Panc1 (cell line): ENCODE results near the gene FEV. TPM values are rescaled to one million over a fixed set of nuclear protein-coding genes. Genes with fewer than 3 reads are reported as not detected.

Experiments
- ATAC-seq: fragments of 200-7000 bp; cut with Tn5 transposase; 2 replicates; pipeline ENCODE4 v1.9.1; 2020; ENCODE audit warnings: mild to moderate bottlenecking, moderate library complexity
- BruUV-seq: library from RNA; stranded (reverse); fragments of 400-500 nt; replicated peaks from 2 replicates; lab custom pipeline; 2021; lab: Mats Ljungman, UMichigan
- CTCF ChIA-PET: fragments of 300-600 bp; sonication (Branson Sonifier 250); formaldehyde crosslinking; loops from one replicate; lab custom pipeline; 2022; ENCODE audit warnings: antibody characterized with exemption; lab: Charles Lee
- POLR2A ChIA-PET: fragments of 300-600 bp; sonication (Branson Sonifier 250); formaldehyde crosslinking; loops from one replicate; lab custom pipeline; 2022; ENCODE audit warnings: antibody characterized with exemption; lab: Charles Lee
- DNase-seq: peaks from one replicate; pipeline ENCODE4 v3.0.0-alpha.2; 2010; ENCODE audit warnings: low read depth, low spot score
- H3K27ac ChIP-seq: 2 replicates; pipeline ENCODE4 v1.5.1; 2011; ENCODE audit warnings: mild to moderate bottlenecking, low read length, inconsistent platforms
- H3K27me3 ChIP-seq: fragments of 200-500 bp; sonication (Bioruptor generic); 2 replicates; pipeline ENCODE4 v1.6.0; 2014; ENCODE audit warnings: low read length, inconsistent platforms; ENCODE audit not compliant: control insufficient read depth, insufficient read depth
- H3K36me3 ChIP-seq: fragments of 200-500 bp; sonication (Bioruptor generic); 2 replicates; pipeline ENCODE4 v1.5.1; 2014; ENCODE audit warnings: inconsistent platforms, mild to moderate bottlenecking, low read length, moderate library complexity; ENCODE audit not compliant: control insufficient read depth, insufficient read depth
- H3K4me1 ChIP-seq: 2 replicates; pipeline ENCODE4 v1.5.1; 2011; ENCODE audit warnings: inconsistent platforms, mild to moderate bottlenecking, low read length, moderate library complexity; ENCODE audit not compliant: control insufficient read depth, insufficient read depth
- H3K4me3 ChIP-seq, 2 experiments: 2 replicates each; pipeline ENCODE4 v1.5.1; 2011 to 2012; ENCODE audit warnings: low read depth in 2 of 2, low read length in 2 of 2, mild to moderate bottlenecking in 2 of 2, inconsistent platforms in 1 of 2, moderate library complexity in 1 of 2
- H3K9me3 ChIP-seq: fragments of 200-500 bp; sonication (Bioruptor generic); 2 replicates; pipeline ENCODE4 v1.5.1; 2014; ENCODE audit warnings: low read depth, mild to moderate bottlenecking, inconsistent platforms, low read length, moderate library complexity; ENCODE audit not compliant: control insufficient read depth, insufficient read depth
- POLR2AphosphoS5 ChIP-seq: IDR thresholded peaks from 2 replicates; pipeline ENCODE4 v1.6.1; 2012; ENCODE audit warnings: mild to moderate bottlenecking, low read depth, low read length, moderate library complexity
- SIN3A ChIP-seq: IDR thresholded peaks from 2 replicates; pipeline ENCODE4 v1.6.1; 2012; ENCODE audit warnings: low read depth, mild to moderate bottlenecking, low read length, moderate library complexity, borderline replicate concordance; ENCODE audit not compliant: insufficient read depth
- TCF7L2 ChIP-seq: IDR thresholded peaks from 2 replicates; pipeline ENCODE4 v1.6.1; 2011; ENCODE audit warnings: mild to moderate bottlenecking, low read depth, low read length, inconsistent platforms
- in situ Hi-C: cut with HindIII; loops from 2 replicates; pipeline ENCODE4 v1.10.0; 2016; ENCODE audit warnings: low sequenced_read_pairs, low pct_unique_long_range_greater_than_20kb
- intact Hi-C: fragments of 100-400 bp; cut with micrococcal nuclease; formaldehyde crosslinking; loops from one replicate; pipeline ENCODE4 v1.10.0; 2022; ENCODE audit not compliant: unreplicated experiment
- total RNA-seq: library from RNA; stranded (reverse); gene quantifications from one replicate; pipeline ENCODE4 v1.2.1, GENCODE V29; 2021; ENCODE audit not compliant: unreplicated experiment
- TF ChIP-seq, protein P1 (sequence below): fragments of 450-650 bp; IDR thresholded peaks from 2 replicates; pipeline ENCODE4 v1.5.1; 2017; ENCODE audit warnings: mild to moderate bottlenecking
- TF ChIP-seq, protein P2 (sequence below), 2 experiments: IDR thresholded peaks; 2 replicates each; pipeline ENCODE4 v1.6.1; 2011 to 2012; ENCODE audit warnings: low read depth in 2 of 2, control low read depth in 1 of 2, low read length in 1 of 2, mild to moderate bottlenecking in 1 of 2, moderate library complexity in 1 of 2; ENCODE audit not compliant: insufficient read depth in 1 of 2

FEV gene
- total RNA-seq, 1 experiment from 2014 or later = not detected

DNA sequence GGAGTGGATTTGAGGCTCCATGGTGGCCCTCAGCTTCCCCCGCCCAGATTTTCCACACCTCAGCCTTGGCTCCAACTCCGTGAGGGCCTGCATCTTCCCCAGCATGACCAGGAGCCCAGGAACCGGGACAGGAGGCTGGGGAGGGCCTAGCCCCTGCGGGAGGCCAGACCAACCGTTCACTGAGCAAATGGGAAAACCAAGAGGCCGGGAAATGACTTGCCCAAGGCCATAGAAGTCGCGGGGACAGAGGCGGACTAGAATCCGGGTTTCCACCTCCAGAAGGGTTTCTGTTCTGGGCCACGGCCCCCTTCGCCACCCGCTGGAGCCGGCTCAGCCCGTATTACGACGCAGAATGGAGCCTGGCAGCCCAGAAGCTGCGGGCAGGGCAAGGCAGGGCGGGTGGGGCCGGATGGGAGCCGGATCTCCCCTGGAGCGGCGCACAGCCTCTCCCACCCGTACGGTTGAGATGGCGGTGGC is 16.2 kb upstream of the FEV start:
- no peak for TF ChIP-seq POLR2AphosphoS5
- TF ChIP-seq, protein P1, sequence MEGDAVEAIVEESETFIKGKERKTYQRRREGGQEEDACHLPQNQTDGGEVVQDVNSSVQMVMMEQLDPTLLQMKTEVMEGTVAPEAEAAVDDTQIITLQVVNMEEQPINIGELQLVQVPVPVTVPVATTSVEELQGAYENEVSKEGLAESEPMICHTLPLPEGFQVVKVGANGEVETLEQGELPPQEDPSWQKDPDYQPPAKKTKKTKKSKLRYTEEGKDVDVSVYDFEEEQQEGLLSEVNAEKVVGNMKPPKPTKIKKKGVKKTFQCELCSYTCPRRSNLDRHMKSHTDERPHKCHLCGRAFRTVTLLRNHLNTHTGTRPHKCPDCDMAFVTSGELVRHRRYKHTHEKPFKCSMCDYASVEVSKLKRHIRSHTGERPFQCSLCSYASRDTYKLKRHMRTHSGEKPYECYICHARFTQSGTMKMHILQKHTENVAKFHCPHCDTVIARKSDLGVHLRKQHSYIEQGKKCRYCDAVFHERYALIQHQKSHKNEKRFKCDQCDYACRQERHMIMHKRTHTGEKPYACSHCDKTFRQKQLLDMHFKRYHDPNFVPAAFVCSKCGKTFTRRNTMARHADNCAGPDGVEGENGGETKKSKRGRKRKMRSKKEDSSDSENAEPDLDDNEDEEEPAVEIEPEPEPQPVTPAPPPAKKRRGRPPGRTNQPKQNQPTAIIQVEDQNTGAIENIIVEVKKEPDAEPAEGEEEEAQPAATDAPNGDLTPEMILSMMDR = no peak
- TF ChIP-seq, protein P2, sequence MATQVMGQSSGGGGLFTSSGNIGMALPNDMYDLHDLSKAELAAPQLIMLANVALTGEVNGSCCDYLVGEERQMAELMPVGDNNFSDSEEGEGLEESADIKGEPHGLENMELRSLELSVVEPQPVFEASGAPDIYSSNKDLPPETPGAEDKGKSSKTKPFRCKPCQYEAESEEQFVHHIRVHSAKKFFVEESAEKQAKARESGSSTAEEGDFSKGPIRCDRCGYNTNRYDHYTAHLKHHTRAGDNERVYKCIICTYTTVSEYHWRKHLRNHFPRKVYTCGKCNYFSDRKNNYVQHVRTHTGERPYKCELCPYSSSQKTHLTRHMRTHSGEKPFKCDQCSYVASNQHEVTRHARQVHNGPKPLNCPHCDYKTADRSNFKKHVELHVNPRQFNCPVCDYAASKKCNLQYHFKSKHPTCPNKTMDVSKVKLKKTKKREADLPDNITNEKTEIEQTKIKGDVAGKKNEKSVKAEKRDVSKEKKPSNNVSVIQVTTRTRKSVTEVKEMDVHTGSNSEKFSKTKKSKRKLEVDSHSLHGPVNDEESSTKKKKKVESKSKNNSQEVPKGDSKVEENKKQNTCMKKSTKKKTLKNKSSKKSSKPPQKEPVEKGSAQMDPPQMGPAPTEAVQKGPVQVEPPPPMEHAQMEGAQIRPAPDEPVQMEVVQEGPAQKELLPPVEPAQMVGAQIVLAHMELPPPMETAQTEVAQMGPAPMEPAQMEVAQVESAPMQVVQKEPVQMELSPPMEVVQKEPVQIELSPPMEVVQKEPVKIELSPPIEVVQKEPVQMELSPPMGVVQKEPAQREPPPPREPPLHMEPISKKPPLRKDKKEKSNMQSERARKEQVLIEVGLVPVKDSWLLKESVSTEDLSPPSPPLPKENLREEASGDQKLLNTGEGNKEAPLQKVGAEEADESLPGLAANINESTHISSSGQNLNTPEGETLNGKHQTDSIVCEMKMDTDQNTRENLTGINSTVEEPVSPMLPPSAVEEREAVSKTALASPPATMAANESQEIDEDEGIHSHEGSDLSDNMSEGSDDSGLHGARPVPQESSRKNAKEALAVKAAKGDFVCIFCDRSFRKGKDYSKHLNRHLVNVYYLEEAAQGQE (IDR thresholded peaks at IDR 0.05; ENCODE audit: insufficient read depth in 1 of 2, low read depth in 2 of 2, low read length in 1 of 2) = no peak
- no peaks in the 10 kb centered on the region for H3K9me3 ChIP-seq
- in situ Hi-C loops = no loop called here
- peaks cover 4% of the 10 kb centered on the region; the same call in 1 of the 2 replicates for H3K27me3 ChIP-seq
- H3K27ac ChIP-seq = no peak overlapping the region
- no peak overlapping the region for H3K4me3 ChIP-seq
- no peak for DNase-seq
- BruUV-seq = no TSS peak
- peaks cover 4% of the 10 kb centered on the region; the same call in 1 of the 2 replicates for H3K4me1 ChIP-seq
- CTCF ChIA-PET = interaction anchor here (1.7 kb wide), 1 partner anchor 42 kb away, joined by 4 read pairs; the partner anchor contains the start of gene CDK5R2
- intact Hi-C loops = no loop called here
- no peaks in the 10 kb centered on the region for H3K36me3 ChIP-seq
- no peak for ATAC-seq
- POLR2A ChIA-PET = interaction anchor here (0.6 kb wide), 1 partner anchor 841 kb away, joined by 8 read pairs; no protein-coding TSS in a partner anchor

DNA sequence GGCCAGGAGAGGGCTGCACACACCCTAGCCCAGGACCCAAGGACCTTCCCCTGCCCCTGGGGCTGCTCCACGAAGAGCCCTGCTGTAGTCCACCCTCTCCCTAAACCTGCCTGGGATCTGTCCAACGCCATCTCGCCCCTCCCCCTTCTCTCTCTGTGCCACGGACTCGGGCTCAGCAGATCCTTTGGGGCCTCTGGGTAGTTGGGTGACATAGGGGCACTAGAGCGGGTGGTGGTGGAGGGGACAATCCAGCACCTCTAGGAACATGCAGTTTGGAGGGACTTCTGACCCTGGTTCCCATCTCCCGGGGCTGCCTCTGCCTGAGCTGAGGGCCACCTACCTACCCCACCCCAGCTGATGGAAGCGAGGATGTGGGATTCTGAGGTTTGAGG is 15.6 kb upstream of the FEV start:
- Histone ChIP-seq H3K4me1 (peaks cover 4% of the 10 kb centered on the region; the same call in 1 of the 2 replicates), H3K27ac (no peak overlapping the region), H3K27me3 (peaks cover 4% of the 10 kb centered on the region; the same call in 1 of the 2 replicates), H3K4me3 (no peak overlapping the region), H3K36me3 (no peaks in the 10 kb centered on the region), H3K9me3 (no peaks in the 10 kb centered on the region)
- POLR2A ChIA-PET = no interaction called here
- in situ Hi-C loops (no loop called here), intact Hi-C loops (no loop called here)
- no TSS peak for BruUV-seq
- ATAC-seq = no peak
- DNase-seq = no peak
- TF ChIP-seq, protein P1 = no peak
- TF ChIP-seq, protein P2 (IDR thresholded peaks at IDR 0.05; ENCODE audit: insufficient read depth in 1 of 2, low read depth in 2 of 2, low read length in 1 of 2) = no peak
- TF ChIP-seq SIN3A (no peak), TCF7L2 (no peak)
- CTCF ChIA-PET = no interaction called here
